ENCODE data around the gene KNSTRN. TPM values are rescaled to one million over a fixed set of nuclear protein-coding genes. Genes with fewer than 3 reads are reported as not detected.

Gene KNSTRN
- total and polyA plus RNA-seq, 10 donors = 6.0 to 16.8 (median 10.2) TPM

- Histone ChIP-seq H3K4me3 (no peak overlapping the region), H3K27ac (peak overlapping the region in 5 of 8 donors; percentile 20 to 63 (median 48)), H3K4me1 (peaks cover 11 to 24% (median 21%) of the 10 kb centered on the region in 6 donors), H3K36me3 (peaks cover 0 to 40% (median 30%) of the 10 kb centered on the region in 6 donors), H3K27me3 (replicated peaks in 1 of 7) (no peaks in the 10 kb centered on the region), H3K9me3 (no peaks in the 10 kb centered on the region)
- TF ChIP-seq POLR2A (IDR thresholded peaks at IDR 0.05) = no peak
- no peak for TF ChIP-seq POLR2AphosphoS5 (IDR thresholded peaks at IDR 0.05)
- TF ChIP-seq CTCF (IDR thresholded peaks at IDR 0.05 in 8 of 11, conservative IDR thresholded peaks at IDR 0.05 in 3 of 11) = no peak
- 41 to 68% (median 62%) methylated on average over 3 of the region's 3 CpGs for WGBS, 5 donors
- DNase-seq = no peak
- intact Hi-C loops (cut with DNase I; ENCODE audit: low total_unique reads) = loop anchor here (5.0 kb wide), 3 partner anchors 78 to 143 kb away; partner anchors contain the start of genes CCDC9B and INAFM2
These were observed 38.3 kb downstream of the KNSTRN start for GRCh38 chr15:40420793-40421192.

GRCh38 chr15:40421246-40422157, 39.0 kb downstream of the KNSTRN start:
- H3K27me3 ChIP-seq (replicated peaks in 1 of 7) = no peaks in the 10 kb centered on the region
- H3K36me3 ChIP-seq = peaks cover 0 to 33% (median 23%) of the 10 kb centered on the region in 6 donors
- 17 to 25% (median 20%) methylated on average over 20 to 31 of the region's 31 CpGs for WGBS, 5 donors
- H3K4me1 ChIP-seq = peaks cover 11 to 24% (median 21%) of the 10 kb centered on the region in 6 donors
- no peak overlapping the region for H3K4me3 ChIP-seq
- peak; percentile 96 for DNase-seq
- intact Hi-C loops (cut with DNase I; ENCODE audit: low total_unique reads) = loop anchor here (5.0 kb wide), 3 partner anchors 79 to 144 kb away; partner anchors contain the start of genes CCDC9B and INAFM2
- TF ChIP-seq POLR2A (IDR thresholded peaks at IDR 0.05) (no peak), POLR2AphosphoS5 (IDR thresholded peaks at IDR 0.05) (peak; percentile 76 to 88 (median 80)), CTCF (IDR thresholded peaks at IDR 0.05 in 8 of 11, conservative IDR thresholded peaks at IDR 0.05 in 3 of 11) (peak; percentile 86 to 97 (median 93))
- H3K27ac ChIP-seq = no peak overlapping the region
- H3K9me3 ChIP-seq = no peaks in the 10 kb centered on the region

GRCh38 chr15:40424483-40425115, 42.1 kb downstream of the KNSTRN start:
- intact Hi-C loops (cut with DNase I; ENCODE audit: low total_unique reads) = loop anchor here (5.0 kb wide), 3 partner anchors 82 to 147 kb away; partner anchors contain the start of genes CCDC9B and INAFM2
- 88 to 96% (median 91%) methylated on average over 5 to 6 of the region's 6 CpGs for WGBS, 5 donors
- H3K9me3 ChIP-seq = no peaks in the 10 kb centered on the region
- H3K27ac ChIP-seq = no peak overlapping the region
- no peak overlapping the region for H3K4me3 ChIP-seq
- no peak for DNase-seq
- H3K4me1 ChIP-seq = peaks cover 11 to 28% (median 21%) of the 10 kb centered on the region in 6 donors
- no peaks in the 10 kb centered on the region for H3K27me3 ChIP-seq (replicated peaks in 1 of 7)
- no peak for TF ChIP-seq POLR2AphosphoS5 (IDR thresholded peaks at IDR 0.05)
- TF ChIP-seq POLR2A (IDR thresholded peaks at IDR 0.05) = no peak
- TF ChIP-seq CTCF (IDR thresholded peaks at IDR 0.05 in 8 of 11, conservative IDR thresholded peaks at IDR 0.05 in 3 of 11) = no peak
- peaks cover 0 to 13% (median 1%) of the 10 kb centered on the region in 6 donors for H3K36me3 ChIP-seq

Data from spleen (tissue), 11 donors.